Measurements from ENCODE around the gene SEBOX.

Gene SEBOX

GRCh38 chr17:28364665-28365363 lies at the start of gene SEBOX:
Gene SEBOX, minus strand, starts transcription at chr17:28365199. Its CDS starts 48 bp downstream, at chr17:28365151.
- Histone ChIP-seq H3F3A (ENCODE audit: insufficient read depth, low read length) (no peaks in the 10 kb centered on the region), H4K20me1 (ENCODE audit: insufficient read depth, low read length) (no peaks in the 10 kb centered on the region), H3K9ac (ENCODE audit: low read length) (no peak within 1 kb of the TSS), H3K79me2 (ENCODE audit: low read length) (0 out of 2 replicates have a peak, but pooled peaks cover 4% of the 10 kb centered on the region), H3K27ac (ENCODE audit: low read length) (no peak within 1 kb of the TSS), H3K27me3 (replicated peaks; ENCODE audit: insufficient read depth, low read length) (no peaks in the 10 kb centered on the region), H3K4me1 (ENCODE audit: low read length) (no peaks in the 10 kb centered on the region), H3K4me2 (ENCODE audit: low read depth, low read length) (no peak within 1 kb of the TSS), H3K36me3 (replicated peaks; ENCODE audit: insufficient read depth, low read length) (peaks cover 2% of the 10 kb centered on the region; the same call in 1 of the 2 replicates), H3K9me2 (replicated peaks; ENCODE audit: insufficient read depth, low read length) (no peaks in the 10 kb centered on the region), H3K4me3 (ENCODE audit: low read length) (no peak within 1 kb of the TSS), H3K9me3 (replicated peaks; ENCODE audit: insufficient read depth, low read length) (no peaks in the 10 kb centered on the region), H2AFZ (ENCODE audit: low read length) (no peak within 1 kb of the TSS)
- TF ChIP-seq EZH2phosphoT487 (IDR thresholded peaks at IDR 0.05; ENCODE audit: low read length) (no peak), CTCF (IDR thresholded peaks at IDR 0.05; ENCODE audit: low read length) (no peak), EZH2 (optimal IDR thresholded peaks at IDR 0.05; ENCODE audit: low read depth, low read length) (no peak)
- DNase-seq = no peak

GRCh38 chr17:28413804-28414203 lies 48.8 kb upstream of the SEBOX start:
- no peaks in the 10 kb centered on the region for H3K36me3 ChIP-seq (replicated peaks; ENCODE audit: insufficient read depth, low read length)
- no peaks in the 10 kb centered on the region for H4K20me1 ChIP-seq (ENCODE audit: insufficient read depth, low read length)
- DNase-seq = no peak
- no peak overlapping the region for H3K4me2 ChIP-seq (ENCODE audit: low read depth, low read length)
- no peaks in the 10 kb centered on the region for H3F3A ChIP-seq (ENCODE audit: insufficient read depth, low read length)
- H3K27me3 ChIP-seq (replicated peaks; ENCODE audit: insufficient read depth, low read length) = no peaks in the 10 kb centered on the region
- no peaks in the 10 kb centered on the region for H3K9me3 ChIP-seq (replicated peaks; ENCODE audit: insufficient read depth, low read length)
- H3K79me2 ChIP-seq (ENCODE audit: low read length) = no peaks in the 10 kb centered on the region
- TF ChIP-seq EZH2 (optimal IDR thresholded peaks at IDR 0.05; ENCODE audit: low read depth, low read length) = no peak
- no peak for TF ChIP-seq CTCF (IDR thresholded peaks at IDR 0.05; ENCODE audit: low read length)
- no peak for TF ChIP-seq EZH2phosphoT487 (IDR thresholded peaks at IDR 0.05; ENCODE audit: low read length)
- H3K4me1 ChIP-seq (ENCODE audit: low read length) = no peaks in the 10 kb centered on the region
- no peak overlapping the region for H3K27ac ChIP-seq (ENCODE audit: low read length)
- no peak overlapping the region for H2AFZ ChIP-seq (ENCODE audit: low read length)
- H3K9ac ChIP-seq (ENCODE audit: low read length) = no peak overlapping the region
- no peak overlapping the region for H3K4me3 ChIP-seq (ENCODE audit: low read length)
- no peaks in the 10 kb centered on the region for H3K9me2 ChIP-seq (replicated peaks; ENCODE audit: insufficient read depth, low read length)

GRCh38 chr17:28412099-28412498 lies 47.1 kb upstream of the SEBOX start:
- Histone ChIP-seq H3K9me2 (replicated peaks; ENCODE audit: insufficient read depth, low read length) (no peaks in the 10 kb centered on the region), H3K9ac (ENCODE audit: low read length) (no peak overlapping the region), H3K36me3 (replicated peaks; ENCODE audit: insufficient read depth, low read length) (no peaks in the 10 kb centered on the region), H2AFZ (ENCODE audit: low read length) (no peak overlapping the region), H3K27me3 (replicated peaks; ENCODE audit: insufficient read depth, low read length) (no peaks in the 10 kb centered on the region), H3K4me3 (ENCODE audit: low read length) (no peak overlapping the region), H3K9me3 (replicated peaks; ENCODE audit: insufficient read depth, low read length) (no peaks in the 10 kb centered on the region), H3F3A (ENCODE audit: insufficient read depth, low read length) (no peaks in the 10 kb centered on the region), H4K20me1 (ENCODE audit: insufficient read depth, low read length) (no peaks in the 10 kb centered on the region), H3K4me2 (ENCODE audit: low read depth, low read length) (no peak overlapping the region), H3K79me2 (ENCODE audit: low read length) (no peaks in the 10 kb centered on the region), H3K27ac (ENCODE audit: low read length) (no peak overlapping the region), H3K4me1 (ENCODE audit: low read length) (no peaks in the 10 kb centered on the region)
- DNase-seq = no peak
- TF ChIP-seq EZH2phosphoT487 (IDR thresholded peaks at IDR 0.05; ENCODE audit: low read length) (no peak), EZH2 (optimal IDR thresholded peaks at IDR 0.05; ENCODE audit: low read depth, low read length) (no peak), CTCF (IDR thresholded peaks at IDR 0.05; ENCODE audit: low read length) (no peak)
